ENCODE data around the gene MAN1A1.

MAN1A1 gene

DNA sequence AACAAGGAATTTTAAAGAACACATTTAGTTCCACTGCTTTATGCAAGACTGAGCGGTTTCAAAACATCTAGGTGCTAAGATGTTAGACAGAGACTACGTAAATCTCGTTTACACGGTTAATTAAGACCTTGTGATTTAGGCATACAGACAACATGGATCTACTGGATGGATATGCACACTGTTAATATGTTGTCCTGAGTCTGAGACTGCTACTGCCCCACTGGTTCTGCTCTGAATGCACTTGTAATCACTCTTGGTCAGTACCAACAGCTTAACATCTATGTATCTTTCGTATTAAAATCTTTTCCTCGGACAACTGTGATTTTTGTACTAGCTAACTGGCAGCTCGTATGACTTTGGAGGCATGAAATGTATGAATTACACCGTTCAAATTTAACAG, 3.1 kb downstream of the MAN1A1 start:
- DNase-seq (ENCODE audit: low read depth in 2 of 2) = no peak

DNA sequence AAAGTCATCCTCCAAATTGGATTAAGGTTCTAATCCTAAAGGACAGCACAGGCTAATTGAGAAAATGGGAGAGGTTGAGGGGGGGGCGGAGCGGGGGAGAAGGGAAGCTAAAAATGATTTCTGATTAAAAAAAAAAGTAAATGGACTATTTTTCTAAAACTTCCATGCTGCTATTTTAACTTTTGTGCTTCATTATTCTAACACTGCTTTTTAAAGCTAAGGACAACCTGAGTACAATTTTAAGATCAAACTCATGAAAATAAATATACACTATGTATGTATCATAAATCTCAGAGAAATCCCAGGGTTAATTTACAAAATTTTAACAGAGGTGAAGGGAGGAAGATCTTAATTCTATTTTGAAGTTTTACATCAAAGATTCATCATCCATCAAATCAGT, 4.4 kb downstream of the MAN1A1 start:
- DNase-seq (ENCODE audit: low read depth in 2 of 2) = no peak

DNA sequence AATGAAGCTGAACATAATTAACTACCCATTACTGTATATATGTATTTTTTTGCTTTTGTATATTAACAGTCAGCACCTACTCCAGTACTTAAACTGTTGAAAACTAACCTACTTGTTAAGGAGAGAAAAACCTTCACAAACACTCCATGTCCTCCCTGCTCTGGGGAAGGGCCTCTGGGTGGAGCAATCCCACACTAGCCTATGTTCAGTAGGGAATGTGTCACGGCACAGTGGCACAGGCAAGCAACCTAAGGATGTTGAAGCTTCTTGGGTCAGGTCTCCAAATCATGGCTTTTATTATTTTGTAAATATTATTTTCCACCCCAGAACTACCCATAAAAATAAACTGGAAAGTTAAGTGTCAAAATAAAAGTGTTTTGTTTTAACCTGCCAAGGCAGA, 5.3 kb downstream of the MAN1A1 start:
- DNase-seq (ENCODE audit: low read depth in 2 of 2) = no peak

DNA sequence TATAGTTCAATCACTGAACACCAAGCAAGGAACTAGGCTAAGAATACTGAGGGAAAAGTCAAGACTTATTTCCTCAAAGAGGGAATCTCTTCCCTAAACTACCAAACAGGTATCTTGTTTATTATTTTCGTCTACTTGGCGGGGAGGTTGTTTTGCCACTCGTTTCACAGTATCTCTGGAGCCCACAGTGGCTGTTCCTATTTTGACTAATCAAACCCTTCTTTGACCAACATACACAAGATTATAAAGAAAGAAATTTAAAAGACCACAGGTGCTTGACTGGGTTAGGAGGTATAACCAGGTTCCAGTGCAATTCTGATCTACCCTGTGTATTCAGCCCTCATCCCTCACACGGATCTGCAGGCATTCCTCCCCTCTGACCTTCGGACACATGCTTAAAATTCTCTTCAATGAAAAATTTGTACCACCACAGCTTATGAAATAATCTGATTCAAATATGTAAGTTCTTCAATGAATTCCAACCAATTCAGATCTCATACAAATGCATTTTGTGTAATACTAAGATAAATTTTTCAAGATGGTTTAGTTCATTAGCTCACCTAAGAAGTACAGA, 5.9 kb downstream of the MAN1A1 start:
- no peak for DNase-seq (ENCODE audit: low read depth in 2 of 2)

DNA sequence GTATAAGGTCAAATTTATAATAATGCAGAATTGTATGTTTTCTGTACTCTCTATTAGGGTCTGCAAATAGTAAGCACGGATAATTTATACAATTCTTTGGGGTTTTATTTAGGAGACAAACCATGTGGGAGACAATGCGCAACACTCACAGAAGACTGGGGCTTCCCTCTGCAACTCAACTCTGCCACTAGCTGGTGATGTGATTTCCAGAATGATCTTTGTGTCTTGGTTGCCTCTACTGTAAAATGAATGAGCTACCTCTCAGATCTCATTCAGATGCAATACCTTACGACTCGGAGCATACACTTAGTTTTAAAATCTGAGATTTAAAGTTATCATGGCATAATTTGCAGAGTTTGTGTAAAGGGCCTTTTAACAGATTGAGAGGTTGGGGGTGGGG, 6.4 kb downstream of the MAN1A1 start:
- DNase-seq (ENCODE audit: low read depth in 2 of 2) = no peak

DNA sequence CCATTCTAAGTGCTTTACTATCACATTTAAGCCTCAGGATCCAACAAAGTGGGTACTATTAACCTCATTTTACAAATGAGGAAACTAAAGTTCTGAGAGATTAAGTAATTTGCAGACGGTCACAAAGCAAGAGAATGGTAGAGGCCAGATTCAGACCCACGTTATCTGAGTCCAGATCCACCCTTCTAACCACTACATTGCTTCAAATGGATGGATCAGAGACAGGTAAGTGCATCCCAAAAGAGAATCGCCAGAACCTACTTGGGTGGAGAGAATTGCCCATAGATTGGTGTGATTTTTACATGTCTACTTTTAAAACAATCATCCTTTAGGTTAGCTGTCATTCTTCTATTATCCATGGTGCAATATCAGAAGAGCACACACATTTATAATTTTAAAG, 7.1 kb downstream of the MAN1A1 start:
- no peak for DNase-seq (ENCODE audit: low read depth in 2 of 2)

DNA sequence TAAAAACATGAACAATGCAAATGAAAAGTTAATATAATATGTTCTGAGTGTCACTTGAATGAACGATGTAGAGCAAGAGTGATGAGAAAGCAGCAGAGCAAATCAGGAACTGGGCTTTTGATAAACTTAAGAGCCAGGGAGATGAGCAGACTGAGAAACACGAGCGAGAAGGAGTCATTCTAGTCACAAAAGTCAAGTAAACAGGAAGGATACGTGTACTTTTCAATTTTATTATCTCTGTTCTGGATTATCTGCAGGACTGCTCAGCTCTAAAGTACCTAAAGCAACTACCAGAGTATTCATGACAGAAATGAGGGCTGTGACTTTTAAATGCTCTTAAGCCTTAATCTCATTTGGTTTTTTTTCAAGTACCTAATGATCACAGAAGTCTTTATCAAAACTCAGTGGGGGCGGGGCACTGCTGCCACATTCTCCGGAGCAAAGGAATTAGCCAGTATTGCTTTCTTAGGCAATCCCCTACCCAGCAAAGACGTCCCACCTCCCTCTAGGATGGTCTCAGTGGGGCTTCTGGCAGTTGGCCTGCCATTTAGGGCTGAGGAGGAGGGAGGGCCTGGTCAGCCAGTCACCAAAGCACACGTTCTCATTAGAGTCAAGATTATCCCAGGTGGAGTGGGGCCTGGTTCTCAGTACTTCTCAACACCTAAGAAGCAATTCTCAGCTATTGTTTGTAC, 8.6 kb downstream of the MAN1A1 start:
- DNase-seq (ENCODE audit: low read depth in 2 of 2) = no peak

DNA sequence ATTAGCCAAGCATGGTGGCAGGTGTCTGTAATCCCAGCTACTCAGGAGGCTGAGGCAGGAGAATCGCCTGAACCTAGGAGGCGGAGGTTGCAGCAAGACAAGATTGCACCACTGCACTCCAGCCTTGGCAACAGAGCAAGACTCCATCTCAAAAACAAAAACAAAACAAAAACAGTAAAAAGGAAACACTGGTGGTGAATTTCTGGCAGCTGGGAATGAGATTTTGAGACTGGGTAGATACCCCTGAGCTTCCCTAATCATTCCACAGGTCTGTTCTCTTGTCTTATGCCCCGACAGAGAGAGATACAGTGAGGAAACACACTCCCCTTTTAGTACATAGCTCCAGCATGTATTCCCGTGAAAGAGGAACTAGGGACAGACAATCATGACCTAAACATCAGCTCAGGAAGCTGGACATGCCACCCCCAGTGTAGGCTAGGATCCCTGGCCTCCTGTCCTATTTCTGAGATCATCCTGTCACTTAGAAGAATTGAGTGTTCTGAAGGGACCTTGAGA, 9.6 kb downstream of the MAN1A1 start:
- no peak for DNase-seq (ENCODE audit: low read depth in 2 of 2)

DNA sequence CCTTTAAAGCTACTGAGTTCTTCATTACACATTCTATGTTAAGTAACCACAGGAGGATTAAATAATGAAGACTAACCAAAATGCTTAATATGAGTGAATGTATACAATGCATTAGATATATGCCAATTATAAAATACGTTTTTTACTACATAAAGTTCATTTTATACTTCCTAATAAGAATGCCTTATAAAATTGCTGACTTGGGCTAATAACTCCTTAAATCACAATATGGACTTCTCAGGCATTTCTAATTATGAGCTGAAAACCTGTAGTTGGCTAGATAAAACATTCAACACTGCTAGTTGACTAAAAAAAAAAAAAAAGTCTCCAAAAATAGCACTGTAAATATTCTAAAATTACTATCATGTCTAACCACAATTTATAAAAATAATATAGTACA, 11.8 kb downstream of the MAN1A1 start:
- DNase-seq (ENCODE audit: low read depth in 2 of 2) = no peak

DNA sequence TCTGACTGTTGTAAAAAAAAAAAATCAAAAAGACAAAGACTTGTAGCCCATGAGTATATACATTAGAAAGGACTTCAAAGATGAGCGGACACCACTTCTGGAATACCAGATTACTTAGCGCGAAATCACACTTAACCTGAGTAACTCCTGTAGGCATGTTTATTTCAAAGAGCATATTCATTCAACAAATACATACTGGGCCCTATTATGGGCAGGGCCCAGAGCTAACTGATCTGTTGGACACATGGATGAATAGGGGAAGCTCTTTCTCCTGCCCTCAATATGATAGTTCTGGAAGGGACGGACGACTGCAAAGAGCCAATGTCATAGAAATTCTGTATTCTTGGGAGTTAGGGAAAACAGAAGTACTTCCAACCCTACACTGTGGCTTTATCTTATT, 12.3 kb downstream of the MAN1A1 start:
- DNase-seq (ENCODE audit: low read depth in 2 of 2) = no peak

DNA sequence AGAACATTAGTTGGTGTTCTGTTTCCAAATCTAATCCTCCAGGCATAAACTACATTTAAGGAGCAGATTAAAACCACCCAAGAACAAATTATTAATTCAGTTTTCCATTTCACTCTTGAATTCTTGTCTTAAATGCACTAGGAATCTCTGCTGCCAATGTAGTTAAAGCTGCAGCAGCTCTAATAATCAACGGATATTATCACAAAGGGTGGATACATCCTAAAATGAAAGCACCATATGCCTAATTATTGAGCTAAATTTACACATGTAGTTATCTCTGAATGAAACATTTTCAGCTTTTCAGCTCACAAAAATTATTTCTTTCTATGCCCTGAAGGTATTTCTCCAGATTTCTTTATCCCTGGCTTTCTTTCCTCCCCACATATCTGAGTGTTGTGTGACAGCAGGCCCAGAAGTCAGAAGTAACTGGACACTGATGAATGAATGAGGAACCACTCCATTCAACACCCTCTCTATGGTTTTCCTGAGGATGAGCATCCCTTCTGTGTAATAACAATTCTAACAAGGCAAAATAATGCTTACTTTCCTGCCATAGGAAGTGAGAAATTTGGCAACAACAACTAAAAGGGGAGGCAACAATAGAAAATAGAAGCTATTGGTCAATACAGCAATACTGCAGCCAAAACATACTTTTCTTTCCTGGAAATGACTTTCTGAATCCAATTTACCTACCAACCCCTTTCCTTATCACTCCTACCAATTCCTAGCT, 14.9 kb downstream of the MAN1A1 start:
- DNase-seq (ENCODE audit: low read depth in 2 of 2) = no peak

DNA sequence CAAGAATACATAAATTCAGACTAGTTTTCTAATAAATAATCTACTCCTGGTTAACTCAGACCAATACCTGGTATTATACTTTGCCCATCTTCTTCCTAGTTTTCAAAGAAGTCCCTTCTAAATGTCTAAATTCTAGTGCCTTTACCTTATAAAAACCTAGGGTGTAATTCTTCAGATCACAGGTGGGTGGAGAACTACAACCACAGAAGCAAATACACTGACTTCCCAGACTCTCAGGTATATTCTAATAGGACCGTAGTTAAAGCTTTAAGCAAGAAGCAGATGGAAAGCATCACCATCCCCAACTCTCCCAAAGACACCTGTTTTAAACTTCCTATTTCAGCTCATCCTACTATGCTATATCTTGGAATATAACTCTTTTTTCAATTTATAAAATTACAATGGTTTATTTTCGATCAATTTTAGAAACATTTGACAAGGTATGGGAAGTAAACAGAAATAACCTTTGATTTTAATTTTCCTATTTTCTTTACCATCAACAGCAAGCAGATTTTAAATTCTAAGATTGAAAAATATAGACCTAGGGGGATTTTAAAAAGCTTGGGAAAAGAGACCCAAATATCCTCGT, 15.8 kb downstream of the MAN1A1 start:
- no peak for DNase-seq (ENCODE audit: low read depth in 2 of 2)

DNA sequence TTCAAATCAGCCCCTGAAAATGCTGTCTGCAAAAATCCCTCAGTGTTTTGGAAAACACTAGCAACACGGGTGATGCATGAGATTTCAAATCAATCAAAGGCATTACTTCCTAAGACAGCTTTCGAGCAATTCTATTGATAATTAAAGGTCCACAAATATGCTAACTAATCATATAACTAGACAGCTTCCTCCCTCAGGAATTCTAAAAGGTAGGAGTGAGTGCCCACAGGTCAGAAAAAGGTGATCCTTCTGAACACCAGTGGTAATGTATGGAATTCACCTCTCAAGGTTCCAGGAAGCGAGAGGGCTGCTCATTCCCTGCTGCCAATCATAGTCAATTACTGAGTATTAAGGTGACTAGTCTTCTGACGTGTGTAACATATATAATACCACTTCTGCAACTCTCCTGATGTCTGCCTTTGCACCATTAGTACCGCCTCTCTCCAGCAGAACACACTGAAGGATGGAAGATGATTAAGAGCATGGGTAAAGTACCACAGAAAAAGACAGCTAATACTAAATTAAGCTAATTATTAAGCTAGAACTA, 16.4 kb downstream of the MAN1A1 start:
- no peak for DNase-seq (ENCODE audit: low read depth in 2 of 2)

DNA sequence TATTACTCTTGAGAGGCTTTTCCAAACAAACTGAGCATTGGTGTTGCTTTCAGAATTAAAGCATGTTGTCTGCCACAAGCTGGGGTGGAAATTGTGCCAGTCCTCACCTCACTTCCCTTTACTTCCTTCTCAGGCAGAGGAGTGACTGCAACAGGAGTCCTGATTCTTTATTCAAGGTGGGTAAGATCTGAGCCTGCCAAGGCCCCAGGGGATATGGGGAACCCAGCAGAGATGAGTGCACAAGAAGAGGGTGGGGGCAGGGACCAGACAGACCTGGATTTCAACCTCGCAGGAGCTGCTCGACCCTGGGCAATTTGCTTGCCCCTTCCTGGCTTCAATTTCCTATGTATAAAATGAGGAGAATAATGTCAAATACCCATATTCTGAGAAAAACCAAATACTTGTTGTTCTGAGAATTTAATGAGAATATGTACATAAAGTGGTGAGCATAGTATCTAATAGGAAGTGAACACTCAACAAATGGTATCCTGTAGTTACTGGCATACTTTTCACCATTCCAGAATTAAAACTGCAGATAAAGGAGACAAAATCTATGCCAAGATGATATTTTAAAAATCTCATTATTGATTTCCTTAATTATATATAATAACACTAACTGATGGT, 17.8 kb downstream of the MAN1A1 start:
- DNase-seq (ENCODE audit: low read depth in 2 of 2) = no peak

DNA sequence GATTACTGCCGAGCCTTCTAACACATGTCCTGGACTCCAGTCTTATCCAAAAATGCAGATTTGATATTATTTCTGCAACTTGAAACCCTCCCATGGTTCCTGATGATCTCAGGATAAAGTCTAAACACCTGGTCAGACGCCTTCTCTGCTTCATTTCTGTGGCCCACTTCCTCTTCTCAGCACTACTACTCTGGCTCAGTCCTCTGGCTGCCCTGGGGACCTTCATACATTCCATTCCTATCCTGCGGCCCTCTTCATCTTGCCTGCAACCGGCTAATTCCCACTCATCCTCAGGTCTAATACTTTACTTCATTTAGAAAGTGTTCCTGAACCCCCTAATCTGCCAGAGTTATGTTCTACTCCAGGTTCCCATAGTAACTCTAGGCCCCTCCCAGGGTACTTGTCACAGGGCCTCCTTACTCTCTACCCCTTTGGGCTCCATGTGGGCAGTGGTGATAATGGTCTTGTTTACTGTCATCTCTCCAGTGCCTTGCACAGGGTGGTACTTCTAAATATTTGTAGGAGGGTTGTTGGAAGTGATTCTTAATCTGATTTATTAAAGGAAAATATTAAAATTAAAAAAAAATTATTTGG, 18.9 kb downstream of the MAN1A1 start:
- DNase-seq (ENCODE audit: low read depth in 2 of 2) = no peak

DNA sequence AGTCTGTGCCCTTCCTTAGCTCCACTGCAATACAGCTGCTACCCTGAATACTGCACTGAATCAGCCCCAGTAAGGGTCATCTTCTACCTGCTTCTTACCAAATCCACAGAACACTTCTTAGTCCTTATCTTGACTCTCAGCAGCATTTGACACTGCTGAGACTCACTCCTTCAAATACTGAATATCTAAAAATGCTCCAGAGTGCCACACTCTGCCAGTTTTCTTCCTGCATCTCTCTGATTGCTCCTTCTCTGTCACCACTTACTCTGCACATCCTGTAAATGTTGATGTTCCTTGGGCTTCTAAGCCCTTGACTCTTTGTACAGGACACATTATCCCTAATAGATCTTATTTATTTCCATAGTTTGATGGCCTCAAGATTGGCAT, 19.8 kb downstream of the MAN1A1 start:
- DNase-seq (ENCODE audit: low read depth in 2 of 2) = no peak

DNA sequence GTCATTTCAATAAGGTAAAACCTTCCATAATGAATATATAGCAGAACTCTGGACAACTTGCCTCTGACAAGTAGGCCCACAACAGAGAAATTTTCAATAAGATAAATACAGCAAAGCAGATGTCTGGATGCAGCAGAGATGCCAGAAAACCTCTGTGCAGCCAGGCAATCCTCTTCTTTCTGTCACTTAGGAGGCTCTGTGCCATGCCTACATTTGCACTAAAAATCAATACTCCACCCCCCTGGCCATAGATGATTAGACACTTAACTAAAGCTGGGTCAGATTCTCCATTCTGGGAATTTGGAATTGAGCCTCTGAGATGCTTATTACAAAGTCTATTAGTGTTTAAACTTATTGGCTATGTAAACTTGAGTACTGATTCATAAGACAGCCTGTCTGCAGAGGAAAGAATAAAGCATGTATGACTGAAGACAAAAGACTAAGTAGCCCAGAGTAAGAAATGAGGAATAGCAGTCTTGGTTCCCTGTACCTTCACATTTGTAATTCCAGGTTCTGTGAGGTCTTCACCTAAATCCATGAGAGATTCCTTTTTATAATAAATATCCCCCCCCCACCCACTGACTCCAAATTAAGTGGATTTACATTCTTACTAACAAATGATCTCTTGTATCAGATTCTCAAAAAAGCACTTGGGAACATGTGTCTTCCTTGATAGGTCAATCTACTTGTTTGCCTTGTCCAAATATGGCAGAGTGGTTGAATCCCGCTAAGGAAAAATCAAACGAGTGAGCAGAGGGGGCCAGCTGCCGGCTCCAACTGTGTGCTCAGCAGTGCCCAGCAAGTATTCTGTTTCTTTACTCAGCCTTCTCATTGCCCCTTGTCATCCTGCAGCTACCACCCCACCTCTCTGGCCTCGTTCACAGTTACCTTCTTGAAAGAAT, 20.4 kb downstream of the MAN1A1 start:
- no peak for DNase-seq (ENCODE audit: low read depth in 2 of 2)

DNA sequence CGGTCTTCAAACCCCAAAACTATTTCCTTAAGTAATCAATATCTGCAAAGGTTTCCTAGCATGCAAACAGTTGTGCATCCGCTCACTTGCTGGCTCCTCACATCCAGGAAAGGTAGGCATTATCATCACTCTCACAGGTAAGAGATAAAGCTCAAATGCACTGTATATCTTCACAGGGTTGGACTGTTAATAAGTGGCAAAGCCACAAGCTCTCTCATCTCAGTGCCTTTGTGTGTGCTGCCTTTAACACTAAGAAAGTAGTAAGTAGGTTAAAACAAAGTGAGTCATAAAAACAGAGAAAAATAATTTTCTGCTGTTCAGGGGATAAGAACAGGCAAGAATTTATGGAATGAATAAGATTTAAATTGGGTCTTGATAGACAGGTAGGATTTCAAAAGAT, 21.3 kb downstream of the MAN1A1 start:
- no peak for DNase-seq (ENCODE audit: low read depth in 2 of 2)

DNA sequence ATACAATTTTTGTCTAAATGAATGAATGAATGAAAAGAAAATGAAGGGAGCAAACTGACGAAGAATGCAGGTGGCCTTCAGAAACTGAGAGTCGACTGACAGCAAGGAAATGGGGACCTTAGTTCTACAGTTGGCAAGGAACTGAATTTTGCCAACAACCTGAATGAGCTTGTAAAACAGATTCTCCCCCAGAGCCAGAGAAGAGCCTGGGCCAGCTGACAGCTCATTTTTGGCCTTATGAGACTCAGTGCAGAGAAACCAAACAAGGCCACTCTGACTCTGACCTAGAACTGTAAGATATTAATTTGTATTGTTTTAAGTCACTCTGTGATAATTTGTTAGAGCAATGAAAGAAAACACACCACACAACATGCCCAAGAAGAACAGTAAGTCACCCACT, 21.8 kb downstream of the MAN1A1 start:
- no peak for DNase-seq (ENCODE audit: low read depth in 2 of 2)

DNA sequence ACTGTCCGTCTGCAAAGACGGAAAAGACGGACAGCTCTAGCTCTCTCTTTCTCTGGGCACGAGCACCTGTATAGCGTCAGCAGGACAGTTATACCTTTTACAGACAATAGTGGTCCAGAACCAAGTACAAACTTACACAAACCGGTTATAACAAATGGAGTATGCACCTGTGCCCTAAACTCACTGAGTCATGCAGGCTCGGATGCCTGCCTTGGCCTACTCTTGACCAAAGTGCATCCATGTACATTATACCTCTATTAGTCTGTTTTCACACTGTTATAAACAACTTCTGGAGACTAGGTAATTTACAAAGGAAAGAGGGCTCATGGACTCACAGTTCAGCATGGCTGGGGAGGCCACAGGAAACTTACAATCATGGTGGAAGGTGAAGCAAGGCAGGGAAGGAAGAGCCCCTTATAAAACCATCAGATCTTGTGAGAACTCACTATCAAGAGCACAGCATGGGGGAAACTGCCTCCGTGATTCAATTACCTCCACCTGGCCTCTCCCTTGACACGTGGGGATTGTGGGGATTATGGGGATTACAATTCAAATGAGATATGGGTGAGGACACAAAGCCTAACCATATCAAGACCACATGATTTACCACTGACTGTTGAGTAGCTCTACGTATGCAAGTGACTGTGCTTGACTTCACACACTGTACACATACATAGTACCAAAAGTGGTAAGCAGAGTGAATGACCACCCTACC, 23.1 kb downstream of the MAN1A1 start:
- no peak for DNase-seq (ENCODE audit: low read depth in 2 of 2)
